Hindlimb muscle (tissue), 1 donor: Measurements from ENCODE around the gene CCDC177. TPM values are rescaled to one million over a fixed set of nuclear protein-coding genes. Genes with fewer than 3 reads are reported as not detected.

Experiments
- DNase-seq: peaks from one replicate; pipeline ENCODE4 v3.0.0-alpha.2; 2013
- polyA plus RNA-seq: library from polyadenylated mRNA; unstranded; fragments of 120-200 nt; gene quantifications from one replicate; pipeline ENCODE4 v1.2.1, GENCODE V29; 2013; ENCODE audit not compliant: insufficient read length

Gene CCDC177
- polyA plus RNA-seq, 1 donor = not detected

DNA sequence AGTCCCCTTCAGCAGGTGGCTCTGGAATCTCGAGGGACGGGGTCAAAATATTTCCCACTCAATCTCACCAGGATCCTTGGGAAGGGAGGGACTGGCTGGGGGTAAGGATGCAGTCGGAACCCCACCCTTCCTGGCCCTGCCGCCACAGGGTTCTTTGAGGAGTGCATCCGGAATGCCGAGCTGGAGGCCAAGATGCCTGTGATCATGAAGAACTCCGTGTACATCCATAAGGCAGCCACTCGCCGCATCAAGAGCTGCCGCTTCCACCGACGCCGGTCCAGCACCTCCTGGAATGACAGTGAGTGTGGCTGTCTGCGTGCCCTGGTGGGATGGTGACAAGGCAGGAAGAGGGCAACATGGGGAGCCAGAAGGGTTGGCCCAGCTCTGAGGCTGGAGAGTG lies 47.0 kb downstream of the CCDC177 start:
- DNase-seq = no peak

DNA sequence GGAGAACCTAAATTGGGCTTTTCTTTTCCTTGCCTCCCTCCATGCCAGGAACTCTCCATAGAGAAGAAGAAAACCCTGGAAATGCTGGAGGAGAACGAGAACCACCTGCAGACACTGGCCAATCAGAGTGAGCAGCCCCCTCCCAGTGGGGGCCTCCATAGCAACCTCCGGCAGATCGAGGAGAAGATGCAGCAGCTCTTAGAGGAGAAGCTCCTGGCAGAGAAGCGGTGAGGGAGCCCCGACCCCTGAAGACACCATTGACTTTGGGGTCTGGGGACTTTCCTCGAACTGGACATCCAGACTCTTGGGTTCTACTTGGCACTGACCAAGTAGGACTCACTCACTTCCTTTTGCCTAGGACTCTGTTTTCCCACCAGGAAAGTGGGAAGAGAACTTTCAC lies 48.8 kb downstream of the CCDC177 start:
- DNase-seq = no peak

DNA sequence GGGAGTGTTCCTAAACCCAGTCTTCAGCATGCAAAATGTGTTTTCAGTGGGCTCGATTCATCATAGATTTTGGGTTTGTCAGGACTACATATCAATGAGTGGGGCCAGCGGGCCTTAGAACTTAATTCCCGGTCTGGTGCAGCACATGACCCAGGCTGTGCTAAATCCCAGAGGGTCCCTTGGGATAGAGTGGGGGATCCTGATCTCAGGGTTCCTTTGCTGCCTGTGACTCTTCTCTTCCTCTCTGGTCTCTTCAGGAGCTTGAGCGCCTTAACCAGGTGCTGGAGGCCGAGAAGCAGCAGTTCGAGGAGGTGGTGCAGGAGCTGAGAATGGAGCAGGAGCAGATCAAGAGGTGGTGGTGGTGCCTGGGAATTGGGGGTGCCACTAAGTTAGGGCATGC lies 52.6 kb downstream of the CCDC177 start:
- DNase-seq = no peak

Other genes starting within 250 kb of the CCDC177 start
- 127 TPM for gene ERH, start 176.6 kb downstream of the CCDC177 start, polyA plus RNA-seq
- gene SLC39A9, start 176.2 kb downstream of the CCDC177 start, polyA plus RNA-seq = 27.1 TPM
- gene PLEKHD1, start 90.1 kb downstream of the CCDC177 start, polyA plus RNA-seq = 0.62 TPM
- gene SUSD6, start 36.7 kb upstream of the CCDC177 start, polyA plus RNA-seq = 22.6 TPM
- gene SRSF5, start 192.3 kb upstream of the CCDC177 start, polyA plus RNA-seq = 247 TPM
- not detected for gene SLC10A1, start 222.4 kb upstream of the CCDC177 start, polyA plus RNA-seq